ENCODE data around the gene SAPCD2.

Gene SAPCD2

GRCh38 chr9:137023583-137023991 lies 46.8 kb downstream of the SAPCD2 start:
- no peak for DNase-seq (ENCODE audit: extremely low read depth, insufficient read length)
- TF ChIP-seq CTCF (IDR thresholded peaks at IDR 0.05; ENCODE audit: insufficient read depth, low read length, poor library complexity, severe bottlenecking) = no peak
- H3K4me3 ChIP-seq (replicated peaks; ENCODE audit: low read depth, low read length) = no peak overlapping the region
- H3K27me3 ChIP-seq (replicated peaks; ENCODE audit: control insufficient read depth, insufficient read depth, low read length) = no peaks in the 10 kb centered on the region; the same call in 1 of the 2 replicates
- no peaks in the 10 kb centered on the region for H3K36me3 ChIP-seq (ENCODE audit: control insufficient read depth, insufficient read depth, low read length)

- no peak for DNase-seq (ENCODE audit: extremely low read depth, insufficient read length)
- Histone ChIP-seq H3K36me3 (ENCODE audit: control insufficient read depth, insufficient read depth, low read length) (no peaks in the 10 kb centered on the region), H3K27me3 (replicated peaks; ENCODE audit: control insufficient read depth, insufficient read depth, low read length) (no peaks in the 10 kb centered on the region; the same call in 1 of the 2 replicates), H3K4me3 (replicated peaks; ENCODE audit: low read depth, low read length) (no peak overlapping the region)
- TF ChIP-seq CTCF (IDR thresholded peaks at IDR 0.05; ENCODE audit: insufficient read depth, low read length, poor library complexity, severe bottlenecking) = no peak
Observed at GRCh38 chr9:137023157-137023556, 47.2 kb downstream of the SAPCD2 start.

GRCh38 chr9:137022662-137023008 lies 47.7 kb downstream of the SAPCD2 start:
- TF ChIP-seq CTCF (IDR thresholded peaks at IDR 0.05; ENCODE audit: insufficient read depth, low read length, poor library complexity, severe bottlenecking) = no peak
- no peaks in the 10 kb centered on the region for H3K36me3 ChIP-seq (ENCODE audit: control insufficient read depth, insufficient read depth, low read length)
- DNase-seq (ENCODE audit: extremely low read depth, insufficient read length) = no peak
- no peaks in the 10 kb centered on the region; the same call in 1 of the 2 replicates for H3K27me3 ChIP-seq (replicated peaks; ENCODE audit: control insufficient read depth, insufficient read depth, low read length)
- no peak overlapping the region for H3K4me3 ChIP-seq (replicated peaks; ENCODE audit: low read depth, low read length)

GRCh38 chr9:137021979-137022661 lies 48.2 kb downstream of the SAPCD2 start:
- Histone ChIP-seq H3K36me3 (ENCODE audit: control insufficient read depth, insufficient read depth, low read length) (no peaks in the 10 kb centered on the region), H3K27me3 (replicated peaks; ENCODE audit: control insufficient read depth, insufficient read depth, low read length) (no peaks in the 10 kb centered on the region; the same call in 1 of the 2 replicates), H3K4me3 (replicated peaks; ENCODE audit: low read depth, low read length) (no peak overlapping the region)
- peak; percentile 70 for DNase-seq (ENCODE audit: extremely low read depth, insufficient read length)
- TF ChIP-seq CTCF (IDR thresholded peaks at IDR 0.05; ENCODE audit: insufficient read depth, low read length, poor library complexity, severe bottlenecking) = no peak

GRCh38 chr9:137021568-137021978 lies 48.8 kb downstream of the SAPCD2 start:
- no peak for DNase-seq (ENCODE audit: extremely low read depth, insufficient read length)
- TF ChIP-seq CTCF (IDR thresholded peaks at IDR 0.05; ENCODE audit: insufficient read depth, low read length, poor library complexity, severe bottlenecking) = no peak
- no peaks in the 10 kb centered on the region for H3K36me3 ChIP-seq (ENCODE audit: control insufficient read depth, insufficient read depth, low read length)
- no peak overlapping the region for H3K4me3 ChIP-seq (replicated peaks; ENCODE audit: low read depth, low read length)
- H3K27me3 ChIP-seq (replicated peaks; ENCODE audit: control insufficient read depth, insufficient read depth, low read length) = no peaks in the 10 kb centered on the region; the same call in 1 of the 2 replicates
